Panc1 (cell line): Measurements from ENCODE around the gene SEZ6L.

ENCODE experiments used
- CTCF ChIP-seq: fragments of 450-650 bp; IDR thresholded peaks from 2 replicates; pipeline ENCODE4 v1.5.1; 2017; ENCODE audit warnings: mild to moderate bottlenecking
- POLR2AphosphoS5 ChIP-seq: IDR thresholded peaks from 2 replicates; pipeline ENCODE4 v1.6.1; 2012; ENCODE audit warnings: mild to moderate bottlenecking, low read depth, low read length, moderate library complexity

- no peak for TF ChIP-seq CTCF
- no peak for TF ChIP-seq POLR2AphosphoS5
These were observed 60.6 kb downstream of the SEZ6L start for GRCh38 chr22:26229910-26230309.
